GM21619 (cell line): ENCODE results near the gene CMIP.

Experiments
- ATAC-seq: cut with Tn5 transposase; IDR thresholded peaks from one replicate; pipeline ENCODE4 v1.9.1; 2021; ENCODE audit not compliant: unreplicated experiment

Gene CMIP

GRCh38 chr16:81615833-81616232 lies 171.2 kb downstream of the CMIP start:
- ATAC-seq, result no peak

DNA sequence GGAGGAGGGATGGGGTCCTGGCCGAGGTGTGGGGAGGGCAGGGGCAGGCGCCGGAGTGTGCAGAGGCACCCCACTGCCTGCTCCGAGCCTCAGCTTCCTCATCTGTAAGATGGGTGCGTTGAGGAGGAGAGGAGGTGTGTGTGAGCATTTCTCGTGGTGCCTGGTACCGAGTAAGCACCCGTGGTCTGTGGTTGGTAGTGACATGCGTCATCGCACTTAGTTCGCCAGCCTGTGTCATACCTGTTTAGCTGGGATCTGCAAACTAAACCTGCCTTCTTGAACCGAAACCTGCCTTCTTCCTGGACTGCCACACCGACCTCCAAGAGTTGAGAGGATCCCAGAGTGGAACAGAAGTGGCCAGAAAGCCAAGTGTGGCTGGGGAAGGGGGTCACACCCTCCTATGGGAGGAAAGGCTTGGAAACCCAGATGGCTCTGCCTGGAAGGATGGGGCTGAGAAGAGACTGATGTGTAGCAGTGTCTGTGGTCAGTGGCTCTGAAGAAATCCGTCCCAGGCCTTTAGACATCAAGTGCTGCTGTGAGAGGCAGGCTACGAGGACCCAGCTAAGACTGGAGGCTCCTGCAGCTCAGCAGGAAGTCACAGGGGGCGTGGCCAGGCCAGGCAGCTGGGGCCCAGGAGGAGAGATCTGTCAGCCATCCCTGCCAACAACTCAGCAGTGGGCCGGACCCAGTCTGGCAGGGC lies 171.9 kb downstream of the CMIP start:
- peak; percentile 82 for ATAC-seq

GRCh38 chr16:81617021-81617346 lies 172.4 kb downstream of the CMIP start:
- no peak for ATAC-seq

DNA sequence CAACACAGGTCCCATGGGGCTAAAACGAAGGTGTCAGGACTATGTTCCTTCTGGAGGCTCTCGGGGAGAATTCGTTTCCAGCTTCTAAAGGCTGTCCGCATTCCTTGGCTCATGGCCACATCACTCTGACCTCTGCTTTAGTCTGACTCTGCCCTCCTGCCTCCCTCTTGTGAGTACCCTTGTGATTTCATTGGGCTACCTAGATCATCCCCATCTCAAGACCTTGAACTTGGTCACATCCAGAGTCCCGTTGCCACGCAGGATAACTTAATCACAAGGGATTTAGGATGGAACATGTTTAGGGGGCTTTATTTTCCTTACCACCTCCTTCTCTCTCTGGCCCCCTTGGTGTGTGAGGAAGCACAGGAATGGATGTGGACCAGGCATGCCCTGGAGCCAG lies 173.6 kb downstream of the CMIP start:
- ATAC-seq, result no peak

GRCh38 chr16:81618661-81619060 lies 174.1 kb downstream of the CMIP start:
- no peak for ATAC-seq

- no peak for ATAC-seq
Measured at GRCh38 chr16:81620029-81620428, 175.4 kb downstream of the CMIP start.

GRCh38 chr16:81620796-81621195 lies 176.2 kb downstream of the CMIP start:
- no peak for ATAC-seq

DNA sequence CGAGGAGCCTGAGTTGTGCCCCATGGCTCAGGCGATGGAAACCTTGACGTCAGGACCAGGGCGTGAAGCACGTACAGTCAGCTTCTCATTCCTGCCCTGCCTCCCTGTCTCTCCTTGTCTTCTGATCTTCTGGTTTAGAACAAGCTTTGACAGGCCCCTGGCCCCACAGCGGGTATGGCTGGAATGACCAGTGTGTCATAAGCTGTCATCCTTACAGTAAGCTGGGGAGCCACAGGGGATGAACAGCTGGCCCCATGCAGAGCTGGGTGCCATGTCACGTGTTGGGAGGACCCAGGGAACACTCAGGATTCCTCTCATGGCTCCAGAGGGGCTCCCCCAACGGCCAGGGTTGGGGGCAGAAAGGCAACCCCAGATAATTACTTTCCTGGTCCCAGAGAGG lies 176.9 kb downstream of the CMIP start:
- ATAC-seq, result no peak

GRCh38 chr16:81623365-81624102 lies 178.9 kb downstream of the CMIP start:
- no peak for ATAC-seq

GRCh38 chr16:81624403-81624759 lies 179.8 kb downstream of the CMIP start:
- no peak for ATAC-seq

GRCh38 chr16:81624760-81625543 lies 180.3 kb downstream of the CMIP start:
- peak; percentile 44 for ATAC-seq

GRCh38 chr16:81625544-81626153 lies 181.0 kb downstream of the CMIP start:
- peak; percentile 40 for ATAC-seq

DNA sequence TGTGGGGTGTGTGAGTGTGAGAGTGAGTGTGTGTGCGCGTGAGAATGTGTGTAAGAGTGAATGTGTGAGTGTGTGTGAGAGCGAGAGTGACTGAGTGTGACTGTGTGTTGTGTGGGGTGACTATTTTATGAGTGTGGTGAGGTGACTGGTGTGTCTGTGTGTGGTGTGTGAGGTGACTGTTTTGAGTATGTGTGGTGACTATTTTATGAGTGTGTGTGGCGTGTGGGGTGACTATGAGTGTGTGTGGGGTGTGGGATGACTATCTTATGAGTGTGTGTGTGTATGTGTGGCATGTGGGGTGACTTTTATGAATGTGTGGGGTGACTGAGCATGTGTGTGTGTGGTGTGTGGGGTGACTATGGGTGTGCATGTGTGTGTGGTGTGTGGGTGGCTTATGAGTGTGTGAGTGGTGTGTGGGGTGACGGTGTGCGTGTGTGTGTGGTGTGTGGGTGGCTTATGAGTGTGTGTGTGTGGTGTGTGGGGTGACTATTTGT lies 181.6 kb downstream of the CMIP start:
- ATAC-seq, result no peak

DNA sequence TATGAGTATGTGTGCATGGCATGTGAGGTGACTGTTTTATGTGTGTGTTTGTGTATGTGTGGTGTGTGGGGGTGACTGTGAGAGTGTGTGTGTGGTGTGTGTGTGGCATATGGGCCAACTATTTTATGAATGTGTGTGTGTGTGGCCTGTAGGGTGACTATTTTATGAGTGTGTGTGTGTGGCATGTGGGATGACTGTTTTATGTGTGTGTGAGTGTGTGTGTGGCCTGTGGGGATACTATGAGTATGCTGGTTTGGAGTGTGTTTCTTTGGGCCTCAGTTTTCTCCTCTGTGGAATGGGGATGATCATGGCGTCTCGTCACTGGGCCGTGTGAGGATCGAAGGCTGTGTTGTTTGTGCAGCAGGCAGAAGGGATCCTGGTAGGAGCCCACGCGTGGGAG lies 182.4 kb downstream of the CMIP start:
- ATAC-seq, result no peak

DNA sequence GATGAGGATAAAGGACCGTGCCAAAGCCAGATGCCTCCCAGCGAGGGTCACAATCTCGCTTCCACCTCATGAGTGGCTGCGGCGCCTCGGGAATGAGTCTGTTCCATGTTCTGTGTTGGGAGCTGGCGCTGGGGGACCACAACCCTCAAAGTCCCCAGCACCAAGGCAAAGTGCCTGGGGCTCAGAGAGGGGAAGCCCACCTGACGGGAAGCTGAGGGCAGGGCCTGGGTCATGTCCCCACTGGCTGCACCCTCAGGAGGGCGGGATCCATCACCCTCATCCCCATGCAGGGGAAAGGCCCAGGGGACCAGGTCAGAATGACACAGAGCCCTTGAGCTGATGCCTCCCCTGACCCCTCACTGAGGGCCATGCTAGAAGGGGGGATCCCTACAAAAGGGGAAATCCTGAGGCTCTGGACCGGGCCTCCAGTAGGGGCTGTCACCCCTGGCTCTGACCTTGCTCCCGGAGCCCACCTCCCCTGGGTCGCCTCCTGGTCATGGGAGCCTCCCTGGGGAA lies 183.2 kb downstream of the CMIP start:
- no peak for ATAC-seq

- ATAC-seq, result no peak
Measured at GRCh38 chr16:81629034-81629802, 184.6 kb downstream of the CMIP start.

GRCh38 chr16:81629896-81630634 lies 185.5 kb downstream of the CMIP start:
- ATAC-seq, result no peak

- ATAC-seq, result no peak
Measured at GRCh38 chr16:81630635-81631031, 186.0 kb downstream of the CMIP start.

DNA sequence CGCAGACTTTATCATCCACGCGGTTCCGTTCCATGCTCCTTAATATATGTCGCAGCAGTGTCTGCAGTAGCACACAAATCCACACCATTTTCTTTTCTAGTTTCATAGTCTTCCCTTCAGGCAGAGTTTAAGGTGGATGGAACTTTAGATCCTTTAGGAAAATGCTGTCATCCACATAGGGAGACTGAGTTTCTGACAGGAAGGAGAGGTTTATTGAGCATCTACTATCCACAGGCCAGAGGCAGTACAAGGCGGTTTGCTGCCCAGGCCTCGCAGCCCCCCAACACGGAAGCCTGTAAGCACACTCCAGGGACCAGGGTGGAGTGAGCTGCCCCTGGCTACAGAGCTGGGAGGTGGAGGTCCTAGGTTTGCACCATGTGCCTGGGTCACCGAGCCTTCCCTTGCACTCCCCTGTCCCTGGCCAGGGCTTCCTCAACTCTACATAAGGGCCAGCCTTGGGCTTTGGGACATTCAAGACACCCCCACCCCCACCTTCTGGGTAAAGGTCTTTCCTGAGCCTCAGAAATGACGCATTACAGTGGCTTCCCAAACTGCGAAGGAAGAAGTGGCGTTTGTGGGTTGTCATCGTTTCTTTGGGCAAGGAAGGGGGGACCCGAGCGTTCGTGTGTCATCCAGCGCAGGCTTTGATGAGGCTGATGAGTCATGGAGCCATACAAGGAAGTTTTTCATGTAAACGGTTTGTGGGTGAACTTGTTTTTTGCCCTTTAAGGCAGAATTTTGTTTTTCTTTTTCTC lies 188.0 kb downstream of the CMIP start:
- no peak for ATAC-seq
